Activated CD8-positive, alpha-beta T cell treated with anti-CD3 and anti-CD28 coated beads for 36 hours (primary cell): ENCODE data around the gene CPLX1. TPM values are rescaled to one million over a fixed set of nuclear protein-coding genes. Genes with fewer than 3 reads are reported as not detected.

ENCODE experiments used
- ATAC-seq: fragments of 200-7000 bp; cut with Tn5 transposase; one replicate; pipeline ENCODE4 v1.10.0; 2021; ENCODE audit warnings: mild to moderate bottlenecking, moderate library complexity
- CTCF ChIA-PET: fragments of 350-600 bp; sonication (Branson Sonifier 250); formaldehyde crosslinking; loops from one replicate; lab custom pipeline; 2021; ENCODE audit warnings: antibody characterized with exemption; lab: Charles Lee
- POLR2A ChIA-PET: fragments of 350-600 bp; sonication (Branson Sonifier 250); formaldehyde crosslinking; loops from one replicate; lab custom pipeline; 2021; ENCODE audit warnings: antibody characterized with exemption; lab: Charles Lee
- DNase-seq: peaks from one replicate; pipeline ENCODE4 v3.0.0-alpha.2; 2020
- H3K27ac Mint-ChIP-seq: one replicate; pipeline ENCODE4 v1.8.0; 2021; ENCODE audit warnings: mild to moderate bottlenecking, mixed read lengths
- H3K27me3 Mint-ChIP-seq: one replicate; pipeline ENCODE4 v1.8.0; 2021; ENCODE audit warnings: mixed read lengths
- H3K36me3 Mint-ChIP-seq: one replicate; pipeline ENCODE4 v1.8.0; 2021; ENCODE audit warnings: low read depth, mixed read lengths
- H3K4me1 Mint-ChIP-seq: one replicate; pipeline ENCODE4 v1.8.0; 2021; ENCODE audit warnings: low read depth, mixed read lengths
- H3K4me3 Mint-ChIP-seq: one replicate; pipeline ENCODE4 v1.8.0; 2021; ENCODE audit warnings: mild to moderate bottlenecking, moderate library complexity, mixed read lengths
- H3K9me3 Mint-ChIP-seq: one replicate; pipeline ENCODE4 v1.8.0; 2021; ENCODE audit warnings: mixed read lengths
- intact Hi-C: fragments of 100-400 bp; cut with micrococcal nuclease; formaldehyde crosslinking; loops from one replicate; pipeline ENCODE4 v1.10.0; 2022
- total RNA-seq, 2 experiments: library from RNA; stranded (reverse); gene quantifications; one replicate each; pipeline ENCODE4 v1.2.3, GENCODE V29; 2021
- TF ChIP-seq, protein P1 (sequence below): fragments of 200-600 bp; IDR thresholded peaks from one replicate; pipeline ENCODE4 v1.8.0; 2022; ENCODE audit warnings: antibody characterized with exemption, mild to moderate bottlenecking

The CPLX1 gene
- total RNA-seq, 2 experiments from 2014 or later, result not detected

DNA sequence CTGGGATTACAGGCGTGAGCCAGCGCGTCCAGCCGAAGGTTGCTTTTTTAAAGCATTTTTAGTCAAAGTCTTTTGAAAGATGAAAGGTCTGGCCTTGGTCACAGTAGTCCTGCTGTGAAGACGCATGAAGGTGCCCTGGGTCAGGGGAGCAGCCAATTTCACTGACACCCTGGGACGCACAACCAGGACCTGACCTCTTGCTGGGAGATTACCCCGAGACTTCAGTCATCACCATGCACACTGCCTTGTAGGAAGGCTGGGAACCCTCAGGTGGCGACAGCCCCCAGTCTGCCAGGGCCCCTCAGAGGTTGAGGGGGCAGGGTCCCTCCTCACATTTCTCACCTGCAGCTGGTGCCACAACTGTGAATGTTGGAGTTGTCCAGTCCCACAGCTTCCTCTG is 53.2 kb downstream of the CPLX1 start:
- ChIA-PET CTCF (no interaction called here), POLR2A (no interaction called here)
- H3K27ac Mint-ChIP-seq, result peak overlapping the region; percentile 30
- no peaks in the 10 kb centered on the region for H3K9me3 Mint-ChIP-seq
- ATAC-seq, result no peak
- no peak overlapping the region for H3K4me3 Mint-ChIP-seq
- no peak for DNase-seq
- peaks cover 45% of the 10 kb centered on the region for H3K4me1 Mint-ChIP-seq
- intact Hi-C loops, result no loop called here
- H3K27me3 Mint-ChIP-seq, result no peaks in the 10 kb centered on the region
- TF ChIP-seq, protein P1, sequence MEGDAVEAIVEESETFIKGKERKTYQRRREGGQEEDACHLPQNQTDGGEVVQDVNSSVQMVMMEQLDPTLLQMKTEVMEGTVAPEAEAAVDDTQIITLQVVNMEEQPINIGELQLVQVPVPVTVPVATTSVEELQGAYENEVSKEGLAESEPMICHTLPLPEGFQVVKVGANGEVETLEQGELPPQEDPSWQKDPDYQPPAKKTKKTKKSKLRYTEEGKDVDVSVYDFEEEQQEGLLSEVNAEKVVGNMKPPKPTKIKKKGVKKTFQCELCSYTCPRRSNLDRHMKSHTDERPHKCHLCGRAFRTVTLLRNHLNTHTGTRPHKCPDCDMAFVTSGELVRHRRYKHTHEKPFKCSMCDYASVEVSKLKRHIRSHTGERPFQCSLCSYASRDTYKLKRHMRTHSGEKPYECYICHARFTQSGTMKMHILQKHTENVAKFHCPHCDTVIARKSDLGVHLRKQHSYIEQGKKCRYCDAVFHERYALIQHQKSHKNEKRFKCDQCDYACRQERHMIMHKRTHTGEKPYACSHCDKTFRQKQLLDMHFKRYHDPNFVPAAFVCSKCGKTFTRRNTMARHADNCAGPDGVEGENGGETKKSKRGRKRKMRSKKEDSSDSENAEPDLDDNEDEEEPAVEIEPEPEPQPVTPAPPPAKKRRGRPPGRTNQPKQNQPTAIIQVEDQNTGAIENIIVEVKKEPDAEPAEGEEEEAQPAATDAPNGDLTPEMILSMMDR, result no peak
- peaks cover 51% of the 10 kb centered on the region for H3K36me3 Mint-ChIP-seq

DNA sequence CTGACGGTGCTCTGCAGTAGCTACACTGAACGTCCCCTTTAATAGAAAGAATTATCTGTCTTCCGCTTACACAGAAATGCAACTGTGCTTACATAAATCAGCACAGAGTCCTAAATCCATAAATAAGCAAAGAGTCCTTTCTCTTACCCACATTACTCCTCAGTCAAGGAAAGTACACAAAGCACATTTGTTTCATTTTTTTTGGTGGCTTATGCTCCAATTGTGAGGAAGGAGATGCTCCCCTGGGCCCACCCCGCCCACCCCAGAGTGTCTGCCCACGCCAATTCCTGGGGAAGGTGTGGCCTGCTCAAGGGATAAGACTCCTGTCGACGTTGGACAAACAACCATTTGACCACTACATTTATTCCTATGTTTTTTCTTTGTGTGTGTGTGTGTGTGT is 53.8 kb downstream of the CPLX1 start:
- TF ChIP-seq, protein P1, result no peak
- H3K9me3 Mint-ChIP-seq, result no peaks in the 10 kb centered on the region
- H3K36me3 Mint-ChIP-seq, result peaks cover 52% of the 10 kb centered on the region
- H3K27me3 Mint-ChIP-seq, result no peaks in the 10 kb centered on the region
- ATAC-seq (no peak), DNase-seq (no peak)
- no peak overlapping the region for H3K27ac Mint-ChIP-seq
- H3K4me3 Mint-ChIP-seq, result no peak overlapping the region
- ChIA-PET POLR2A (interaction anchor here (6.4 kb wide), 1 partner anchor 8 kb away, joined by 31 read pairs; no protein-coding TSS in a partner anchor), CTCF (no interaction called here)
- peaks cover 39% of the 10 kb centered on the region for H3K4me1 Mint-ChIP-seq
- intact Hi-C loops, result no loop called here

DNA sequence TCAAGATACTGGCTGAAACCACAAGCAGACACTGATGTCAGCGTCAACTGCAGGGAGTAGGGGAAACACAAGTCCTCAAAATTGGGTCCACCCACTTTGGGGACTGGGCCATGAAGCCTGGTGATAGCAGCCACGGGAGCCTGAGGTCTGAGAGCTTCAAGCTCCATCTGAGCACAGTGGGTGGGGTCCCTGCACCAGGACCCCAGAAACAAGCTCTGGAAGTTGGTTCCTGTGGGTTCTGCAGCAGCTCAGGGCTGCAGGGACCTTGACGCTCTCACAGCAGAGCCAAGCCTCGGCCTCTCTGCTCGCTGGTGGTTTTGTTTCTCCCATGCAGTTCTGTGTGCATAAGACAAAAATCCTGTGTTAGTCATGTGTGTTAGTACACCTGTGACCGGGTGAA is 54.5 kb downstream of the CPLX1 start:
- H3K27ac Mint-ChIP-seq, result peak overlapping the region; percentile 30
- H3K36me3 Mint-ChIP-seq, result peaks cover 53% of the 10 kb centered on the region
- no peak for DNase-seq
- peaks cover 36% of the 10 kb centered on the region for H3K4me1 Mint-ChIP-seq
- no peak overlapping the region for H3K4me3 Mint-ChIP-seq
- no peaks in the 10 kb centered on the region for H3K27me3 Mint-ChIP-seq
- ChIA-PET POLR2A (interaction anchor here (6.4 kb wide), 1 partner anchor 8 kb away, joined by 31 read pairs; no protein-coding TSS in a partner anchor), CTCF (no interaction called here)
- H3K9me3 Mint-ChIP-seq, result no peaks in the 10 kb centered on the region
- ATAC-seq, result no peak
- intact Hi-C loops, result no loop called here
- TF ChIP-seq, protein P1, result no peak

DNA sequence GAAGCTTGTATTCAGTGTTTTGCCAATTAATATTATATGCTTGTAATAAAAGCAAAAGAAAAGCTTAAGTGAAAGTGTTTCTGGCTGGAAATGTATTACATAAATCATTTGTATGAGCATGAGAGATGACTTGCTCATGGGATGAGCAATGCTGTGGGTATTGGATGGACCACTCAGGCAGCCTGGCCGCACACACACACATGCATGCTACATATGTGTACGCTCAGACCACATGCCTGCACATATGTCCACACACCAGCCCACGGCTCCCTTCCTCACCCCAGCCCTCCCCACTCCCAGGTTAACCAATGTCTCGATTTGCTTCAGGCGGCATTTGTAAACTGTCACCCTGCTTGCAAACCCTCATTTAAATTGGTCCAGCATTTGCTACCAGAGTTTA is 55.9 kb downstream of the CPLX1 start:
- DNase-seq, result no peak
- Mint-ChIP-seq H3K4me1 (peaks cover 30% of the 10 kb centered on the region), H3K4me3 (no peak overlapping the region), H3K27ac (no peak overlapping the region), H3K27me3 (no peaks in the 10 kb centered on the region), H3K36me3 (peaks cover 55% of the 10 kb centered on the region), H3K9me3 (no peaks in the 10 kb centered on the region)
- TF ChIP-seq, protein P1, result no peak
- ChIA-PET POLR2A (interaction anchor here (1.0 to 6.4 kb wide), 2 partner anchors 10 to 12 kb away, joined by 3 to 31 read pairs; no protein-coding TSS in a partner anchor), CTCF (no interaction called here)
- ATAC-seq, result no peak
- intact Hi-C loops, result no loop called here

DNA sequence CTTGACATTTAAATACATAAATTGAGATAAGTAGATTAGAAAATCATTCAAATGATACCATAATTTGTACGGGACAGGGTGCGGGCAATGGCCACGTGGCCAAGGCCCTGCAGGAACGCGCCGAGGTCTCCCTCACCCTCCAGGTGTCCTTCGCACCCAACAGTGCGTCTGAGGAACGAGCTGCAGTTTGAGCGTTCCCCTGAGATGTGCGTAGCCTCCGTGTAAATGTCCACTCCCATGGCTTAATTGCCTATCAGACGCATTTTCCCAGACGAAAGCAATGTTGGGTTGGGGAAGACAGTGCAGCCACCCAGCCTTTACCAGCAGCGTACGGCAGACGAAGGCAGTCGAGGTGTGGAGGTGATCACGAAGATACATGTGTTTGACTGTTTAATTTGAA is 56.4 kb downstream of the CPLX1 start:
- Mint-ChIP-seq H3K27ac (no peak overlapping the region), H3K27me3 (no peaks in the 10 kb centered on the region), H3K4me1 (peaks cover 29% of the 10 kb centered on the region), H3K36me3 (peaks cover 54% of the 10 kb centered on the region), H3K4me3 (no peak overlapping the region), H3K9me3 (no peaks in the 10 kb centered on the region)
- TF ChIP-seq, protein P1, result no peak
- CTCF ChIA-PET, result no interaction called here
- POLR2A ChIA-PET, result interaction anchor here (6.4 kb wide), 1 partner anchor 10 kb away, joined by 31 read pairs; no protein-coding TSS in a partner anchor
- intact Hi-C loops, result no loop called here
- DNase-seq (no peak), ATAC-seq (no peak)
